Astrocyte (in vitro differentiated cells and primary cell): ENCODE results near the gene CWF19L1. TPM values are rescaled to one million over a fixed set of nuclear protein-coding genes. Genes with fewer than 3 reads are reported as not detected.

Source experiments
- DNase-seq: peaks from one replicate; pipeline ENCODE4 v3.0.0-alpha.2; 2010; ENCODE audit warnings: low read depth
- FAIRE-seq: peaks from 2 replicates; lab custom pipeline; 2011; peaks lifted over from hg19 to GRCh38; lab: Jason Lieb, UNC
- H2AFZ ChIP-seq: 2 replicates; pipeline ENCODE4 v1.6.0; 2012; ENCODE audit warnings: low read depth, low read length, inconsistent platforms
- H3K27ac ChIP-seq: 2 replicates; pipeline ENCODE4 v1.5.1; 2011; ENCODE audit warnings: low read depth, low read length, inconsistent platforms
- H3K27me3 ChIP-seq: 2 replicates; pipeline ENCODE4 v1.6.0; 2011; ENCODE audit warnings: low read length, inconsistent platforms; ENCODE audit not compliant: insufficient read depth
- H3K36me3 ChIP-seq: 2 replicates; pipeline ENCODE4 v1.5.1; 2011; ENCODE audit warnings: low read length, inconsistent platforms; ENCODE audit not compliant: insufficient read depth
- H3K4me1 ChIP-seq: 2 replicates; pipeline ENCODE4 v1.5.1; 2011; ENCODE audit warnings: low read length, inconsistent platforms; ENCODE audit not compliant: insufficient read depth
- H3K4me2 ChIP-seq: 2 replicates; pipeline ENCODE4 v1.6.0; 2012; ENCODE audit warnings: low read length, inconsistent platforms
- H3K4me3 ChIP-seq: 2 replicates; pipeline ENCODE4 v1.5.1; 2011; ENCODE audit warnings: low read depth, mild to moderate bottlenecking, low read length, inconsistent platforms; ENCODE audit not compliant: insufficient read depth
- H3K79me2 ChIP-seq: 2 replicates; pipeline ENCODE4 v1.6.0; 2012; ENCODE audit warnings: mild to moderate bottlenecking, low read length, inconsistent platforms; ENCODE audit not compliant: insufficient read depth
- H3K9ac ChIP-seq: 2 replicates; pipeline ENCODE4 v1.6.0; 2012; ENCODE audit warnings: mild to moderate bottlenecking, low read length, inconsistent platforms
- H3K9me3 ChIP-seq: 2 replicates; pipeline ENCODE4 v1.5.1; 2012; ENCODE audit warnings: low read depth, mild to moderate bottlenecking, low read length, inconsistent platforms; ENCODE audit not compliant: insufficient read depth
- H4K20me1 ChIP-seq: 2 replicates; pipeline ENCODE4 v1.6.0; 2012; ENCODE audit warnings: low read length, inconsistent platforms; ENCODE audit not compliant: insufficient read depth
- H3K27ac Mint-ChIP-seq: one replicate; pipeline ENCODE4 v1.8.0; 2021; ENCODE audit warnings: mild to moderate bottlenecking, mixed read lengths; ENCODE audit not compliant: unreplicated experiment
- H3K27me3 Mint-ChIP-seq: one replicate; pipeline ENCODE4 v1.8.0; 2021; ENCODE audit warnings: low read depth, mixed read lengths; ENCODE audit not compliant: unreplicated experiment
- H3K36me3 Mint-ChIP-seq: one replicate; pipeline ENCODE4 v1.8.0; 2021; ENCODE audit warnings: low read depth, mixed read lengths; ENCODE audit not compliant: unreplicated experiment
- H3K4me1 Mint-ChIP-seq: one replicate; pipeline ENCODE4 v1.8.0; 2021; ENCODE audit warnings: low read depth, mixed read lengths; ENCODE audit not compliant: unreplicated experiment
- H3K4me3 Mint-ChIP-seq: one replicate; pipeline ENCODE4 v1.8.0; 2021; ENCODE audit warnings: mild to moderate bottlenecking, moderate library complexity, mixed read lengths; ENCODE audit not compliant: unreplicated experiment
- H3K9me3 Mint-ChIP-seq: one replicate; pipeline ENCODE4 v1.8.0; 2021; ENCODE audit warnings: mild to moderate bottlenecking, mixed read lengths; ENCODE audit not compliant: unreplicated experiment
- CTCF ChIP-seq: IDR thresholded peaks from 2 replicates; pipeline ENCODE4 v1.5.1; 2011; ENCODE audit warnings: low read depth, mild to moderate bottlenecking, inconsistent platforms, low read length, moderate library complexity; ENCODE audit not compliant: insufficient read depth
- EZH2 ChIP-seq: IDR thresholded peaks from 2 replicates; pipeline ENCODE4 v1.6.1; 2012; ENCODE audit warnings: mild to moderate bottlenecking, low read length, inconsistent platforms; ENCODE audit not compliant: insufficient read depth
- total RNA-seq: library from RNA; stranded (reverse); gene quantifications from 2 replicates; pipeline ENCODE4 v1.2.1, GENCODE V29; 2021

Gene CWF19L1
- total RNA-seq, 1 donor from 2014 or later = 23.2 TPM

GRCh38 chr10:100182908-100183307, 84.5 kb downstream of the CWF19L1 start:
- no peaks in the 10 kb centered on the region for H3K9me3 Mint-ChIP-seq
- DNase-seq (no peak), FAIRE-seq (no peak)
- no peaks in the 10 kb centered on the region for H3K27me3 Mint-ChIP-seq
- H2AFZ ChIP-seq = no peak overlapping the region
- H3K36me3 ChIP-seq = peaks cover 7% of the 10 kb centered on the region
- no peak overlapping the region for H3K4me3 ChIP-seq
- H4K20me1 ChIP-seq = no peaks in the 10 kb centered on the region
- H3K27ac ChIP-seq = no peak overlapping the region
- peaks cover 2% of the 10 kb centered on the region for H3K36me3 Mint-ChIP-seq
- H3K79me2 ChIP-seq = peaks cover 42% of the 10 kb centered on the region
- no peak overlapping the region for H3K27ac Mint-ChIP-seq
- no peak overlapping the region for H3K4me2 ChIP-seq
- H3K4me1 ChIP-seq = peaks cover 11% of the 10 kb centered on the region
- H3K4me1 Mint-ChIP-seq = peaks cover 12% of the 10 kb centered on the region
- no peaks in the 10 kb centered on the region for H3K27me3 ChIP-seq
- H3K9ac ChIP-seq = no peak overlapping the region
- TF ChIP-seq EZH2 = no peak
- TF ChIP-seq CTCF = no peak
- H3K9me3 ChIP-seq = no peaks in the 10 kb centered on the region
- no peak overlapping the region for H3K4me3 Mint-ChIP-seq

Other genes starting within 250 kb of the CWF19L1 start
- not detected in 2 replicates for gene CPN1, start 185.8 kb downstream of the CWF19L1 start, total RNA-seq
- 22.7 and 26.4 TPM in 2 replicates for gene ERLIN1, start 81.6 kb downstream of the CWF19L1 start, total RNA-seq
- gene CHUK, start 38.0 kb downstream of the CWF19L1 start, total RNA-seq = 18.6 and 19.0 TPM in 2 replicates
- gene BLOC1S2, start 19.0 kb upstream of the CWF19L1 start, total RNA-seq = 82.0 and 93.9 TPM in 2 replicates
- gene PKD2L1, start 62.6 kb upstream of the CWF19L1 start, total RNA-seq = not detected in 2 replicates
- gene SCD, start 79.6 kb upstream of the CWF19L1 start, total RNA-seq = 324 and 428 TPM in 2 replicates
- gene WNT8B, start 195.4 kb upstream of the CWF19L1 start, total RNA-seq = not detected in 2 replicates